ENCODE results near the gene FHOD3. TPM values are rescaled to one million over a fixed set of nuclear protein-coding genes. Genes with fewer than 3 reads are reported as not detected.

FHOD3 gene
- total and polyA plus RNA-seq, 10 donors: 1.2 to 2.7 (median 1.9) TPM

- Histone ChIP-seq H3K9me3 (no peaks in the 10 kb centered on the region), H3K4me3 (no peak overlapping the region), H3K4me1 (no peaks in the 10 kb centered on the region), H3K27me3 (replicated peaks in 1 of 7) (peaks cover 0 to 51% (median 0%) of the 10 kb centered on the region in 7 donors), H3K27ac (no peak overlapping the region), H3K36me3 (no peaks in the 10 kb centered on the region)
- DNase-seq: no peak
- intact Hi-C loops (cut with DNase I; ENCODE audit: low total_unique reads): no loop called here
- WGBS, 5 donors: 81 to 100% (median 93%) methylated on average over 1 of the region's 1 CpG
- TF ChIP-seq POLR2AphosphoS5 (IDR thresholded peaks at IDR 0.05): no peak
- TF ChIP-seq CTCF (IDR thresholded peaks at IDR 0.05 in 8 of 11, conservative IDR thresholded peaks at IDR 0.05 in 3 of 11): no peak
- TF ChIP-seq POLR2A (IDR thresholded peaks at IDR 0.05): no peak
These were observed 270.3 kb downstream of the FHOD3 start for GRCh38 chr18:36567800-36568199.

- no peak for DNase-seq
- WGBS, 5 donors: 82 to 90% (median 86%) methylated on average over 4 of the region's 4 CpGs
- Histone ChIP-seq H3K36me3 (no peaks in the 10 kb centered on the region), H3K9me3 (no peaks in the 10 kb centered on the region), H3K27me3 (replicated peaks in 1 of 7) (peaks cover 0 to 44% (median 0%) of the 10 kb centered on the region in 7 donors), H3K4me1 (no peaks in the 10 kb centered on the region), H3K4me3 (no peak overlapping the region), H3K27ac (no peak overlapping the region)
- TF ChIP-seq POLR2A (IDR thresholded peaks at IDR 0.05) (no peak), POLR2AphosphoS5 (IDR thresholded peaks at IDR 0.05) (no peak), CTCF (IDR thresholded peaks at IDR 0.05 in 8 of 11, conservative IDR thresholded peaks at IDR 0.05 in 3 of 11) (no peak)
- intact Hi-C loops (cut with DNase I; ENCODE audit: low total_unique reads): no loop called here
These were observed 271.0 kb downstream of the FHOD3 start for GRCh38 chr18:36568487-36568886.

- WGBS, 5 donors: 24 to 30% (median 27%) methylated on average over 10 of the region's 10 CpGs
- Histone ChIP-seq H3K27ac (no peak overlapping the region), H3K36me3 (no peaks in the 10 kb centered on the region), H3K9me3 (no peaks in the 10 kb centered on the region), H3K4me3 (no peak overlapping the region), H3K27me3 (replicated peaks in 1 of 7) (peaks cover 0 to 12% (median 0%) of the 10 kb centered on the region in 7 donors), H3K4me1 (no peaks in the 10 kb centered on the region)
- DNase-seq: no peak
- intact Hi-C loops (cut with DNase I; ENCODE audit: low total_unique reads): no loop called here
- peak in 4 of 11 experiments; percentile 18 to 36 (median 24) for TF ChIP-seq CTCF (IDR thresholded peaks at IDR 0.05 in 8 of 11, conservative IDR thresholded peaks at IDR 0.05 in 3 of 11)
- TF ChIP-seq POLR2A (IDR thresholded peaks at IDR 0.05): no peak
- no peak for TF ChIP-seq POLR2AphosphoS5 (IDR thresholded peaks at IDR 0.05)
These were observed 274.8 kb downstream of the FHOD3 start for GRCh38 chr18:36572135-36572856.

GRCh38 chr18:36576339-36576738 lies 278.8 kb downstream of the FHOD3 start:
- Histone ChIP-seq H3K27ac (no peak overlapping the region), H3K9me3 (no peaks in the 10 kb centered on the region), H3K4me1 (peaks cover 0 to 4% (median 0%) of the 10 kb centered on the region in 6 donors), H3K36me3 (no peaks in the 10 kb centered on the region), H3K27me3 (replicated peaks in 1 of 7) (no peaks in the 10 kb centered on the region), H3K4me3 (no peak overlapping the region)
- WGBS, 5 donors: 87 to 95% (median 93%) methylated on average over 2 of the region's 2 CpGs
- TF ChIP-seq POLR2A (IDR thresholded peaks at IDR 0.05) (no peak), POLR2AphosphoS5 (IDR thresholded peaks at IDR 0.05) (no peak), CTCF (IDR thresholded peaks at IDR 0.05 in 8 of 11, conservative IDR thresholded peaks at IDR 0.05 in 3 of 11) (no peak)
- intact Hi-C loops (cut with DNase I; ENCODE audit: low total_unique reads): no loop called here
- DNase-seq: no peak

All from spleen (tissue), 11 donors.